Stimulated activated naive CD8-positive, alpha-beta T cell treated with anti-CD3 and anti-CD28 coated beads, Interleukin-15, amount 100 ng/mL, for 72 hours (primary cell): ENCODE results near the gene COL5A1.

Experiments
- ATAC-seq: fragments of 150-1000 bp; cut with Tn5 transposase; 2 replicates; pipeline ENCODE4 v1.10.0; 2021; ENCODE audit warnings: mild to moderate bottlenecking, moderate library complexity
- DNase-seq, 2 donors: peaks; one replicate each; pipeline ENCODE4 v3.0.0; 2021 to 2022
- H3K27ac Mint-ChIP-seq, 2 donors: one replicate each; pipeline ENCODE4 v1.8.0; 2022; ENCODE audit warnings: mild to moderate bottlenecking in 2 of 2, mixed read lengths in 2 of 2, moderate library complexity in 2 of 2
- H3K27me3 Mint-ChIP-seq: one replicate; pipeline ENCODE4 v1.8.0; 2022; ENCODE audit warnings: mixed read lengths
- H3K4me1 Mint-ChIP-seq: one replicate; pipeline ENCODE4 v1.8.0; 2022; ENCODE audit warnings: mild to moderate bottlenecking, mixed read lengths
- H3K4me3 Mint-ChIP-seq, 2 donors: one replicate each; pipeline ENCODE4 v1.8.0; 2022; ENCODE audit warnings: mild to moderate bottlenecking in 2 of 2, mixed read lengths in 2 of 2, moderate library complexity in 1 of 2
- H3K9me3 Mint-ChIP-seq, 2 donors: one replicate each; pipeline ENCODE4 v1.8.0; 2022; ENCODE audit warnings: mixed read lengths in 2 of 2

The COL5A1 gene

GRCh38 chr9:134629061-134629585 is 12.5 kb upstream of the COL5A1 start:
- no peaks in the 10 kb centered on the region for H3K9me3 Mint-ChIP-seq
- no peaks in the 10 kb centered on the region for H3K27me3 Mint-ChIP-seq
- no peak overlapping the region for H3K27ac Mint-ChIP-seq
- ATAC-seq (no peak), DNase-seq (no peak)
- no peaks in the 10 kb centered on the region for H3K4me1 Mint-ChIP-seq
- H3K4me3 Mint-ChIP-seq: no peak overlapping the region

- H3K4me3 Mint-ChIP-seq: no peak overlapping the region
- H3K4me1 Mint-ChIP-seq: no peaks in the 10 kb centered on the region
- H3K9me3 Mint-ChIP-seq: no peaks in the 10 kb centered on the region
- no peak overlapping the region for H3K27ac Mint-ChIP-seq
- ATAC-seq (no peak), DNase-seq (no peak)
- H3K27me3 Mint-ChIP-seq: no peaks in the 10 kb centered on the region
Observed at GRCh38 chr9:134629586-134630392, 11.8 kb upstream of the COL5A1 start.

GRCh38 chr9:134630393-134630790 is 11.2 kb upstream of the COL5A1 start:
- ATAC-seq (no peak), DNase-seq (no peak)
- H3K4me3 Mint-ChIP-seq: no peak overlapping the region
- H3K4me1 Mint-ChIP-seq: no peaks in the 10 kb centered on the region
- H3K27me3 Mint-ChIP-seq: no peaks in the 10 kb centered on the region
- no peaks in the 10 kb centered on the region for H3K9me3 Mint-ChIP-seq
- no peak overlapping the region for H3K27ac Mint-ChIP-seq

GRCh38 chr9:134630861-134631260 is 10.7 kb upstream of the COL5A1 start:
- Mint-ChIP-seq H3K4me1 (no peaks in the 10 kb centered on the region), H3K9me3 (no peaks in the 10 kb centered on the region), H3K27ac (no peak overlapping the region), H3K4me3 (no peak overlapping the region), H3K27me3 (no peaks in the 10 kb centered on the region)
- ATAC-seq: no peak
- DNase-seq: no peak

DNA sequence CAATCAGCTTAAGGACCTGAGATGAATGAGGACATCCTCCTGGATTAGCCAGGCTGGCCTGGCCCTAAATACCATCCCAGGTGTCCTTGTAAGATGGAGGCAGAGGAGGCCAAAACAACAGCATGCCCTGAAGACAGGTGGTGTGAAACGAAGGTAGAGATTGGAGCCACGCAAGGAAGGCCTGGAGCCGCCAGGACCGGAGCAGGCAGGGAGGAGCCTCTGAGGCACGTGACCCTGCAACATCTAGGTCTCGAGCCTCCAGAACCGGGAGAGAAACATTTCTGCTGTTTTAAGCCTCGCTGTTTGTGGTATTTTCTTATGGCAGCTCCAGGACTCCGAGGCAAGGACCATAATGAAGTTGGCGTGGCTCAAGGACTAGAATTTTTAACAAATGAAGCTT is 9.7 kb upstream of the COL5A1 start:
- Mint-ChIP-seq H3K27ac (no peak overlapping the region), H3K4me3 (no peak overlapping the region), H3K27me3 (no peaks in the 10 kb centered on the region), H3K4me1 (no peaks in the 10 kb centered on the region), H3K9me3 (no peaks in the 10 kb centered on the region)
- ATAC-seq (no peak), DNase-seq (no peak)

GRCh38 chr9:134632329-134632728 is 9.3 kb upstream of the COL5A1 start:
- no peak for DNase-seq

GRCh38 chr9:134633362-134634142 is 8.1 kb upstream of the COL5A1 start:
- ATAC-seq (no peak), DNase-seq (no peak)
- Mint-ChIP-seq H3K27ac (no peak overlapping the region), H3K27me3 (peaks cover 2% of the 10 kb centered on the region), H3K4me3 (no peak overlapping the region), H3K9me3 (no peaks in the 10 kb centered on the region), H3K4me1 (no peaks in the 10 kb centered on the region)

More at GRCh38 chr9:134632329-134632728, 9.3 kb upstream of the COL5A1 start:
- Mint-ChIP-seq H3K27me3 (no peaks in the 10 kb centered on the region), H3K4me1 (no peaks in the 10 kb centered on the region), H3K9me3 (no peaks in the 10 kb centered on the region), H3K4me3 (no peak overlapping the region), H3K27ac (no peak overlapping the region)
- ATAC-seq: no peak

DNA sequence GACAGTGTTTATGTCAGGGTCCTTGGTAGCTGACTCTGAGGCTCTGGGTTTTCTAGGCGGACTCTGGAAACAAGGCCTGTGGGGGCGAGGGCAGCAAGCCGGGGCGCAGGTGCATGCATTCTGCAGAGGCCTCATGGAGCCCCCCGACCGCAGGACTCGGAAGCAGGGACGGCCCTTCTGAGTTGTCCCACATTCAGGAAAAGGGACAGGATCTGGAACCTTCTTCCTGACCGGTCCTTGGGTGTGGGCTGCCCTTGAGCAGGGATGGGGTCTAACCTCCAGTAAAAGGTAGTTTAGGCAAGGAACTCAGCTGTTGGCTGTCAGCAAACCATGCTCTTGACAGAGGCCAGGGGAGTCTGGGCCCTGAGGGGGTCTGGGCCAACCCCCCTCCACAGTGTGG is 7.4 kb upstream of the COL5A1 start:
- no peaks in the 10 kb centered on the region for H3K9me3 Mint-ChIP-seq
- ATAC-seq: no peak
- no peak overlapping the region for H3K4me3 Mint-ChIP-seq
- DNase-seq: no peak
- H3K4me1 Mint-ChIP-seq: no peaks in the 10 kb centered on the region
- no peak overlapping the region for H3K27ac Mint-ChIP-seq
- peaks cover 8% of the 10 kb centered on the region for H3K27me3 Mint-ChIP-seq

GRCh38 chr9:134634667-134635230 is 6.9 kb upstream of the COL5A1 start:
- H3K4me3 Mint-ChIP-seq: no peak overlapping the region
- ATAC-seq: no peak

DNA sequence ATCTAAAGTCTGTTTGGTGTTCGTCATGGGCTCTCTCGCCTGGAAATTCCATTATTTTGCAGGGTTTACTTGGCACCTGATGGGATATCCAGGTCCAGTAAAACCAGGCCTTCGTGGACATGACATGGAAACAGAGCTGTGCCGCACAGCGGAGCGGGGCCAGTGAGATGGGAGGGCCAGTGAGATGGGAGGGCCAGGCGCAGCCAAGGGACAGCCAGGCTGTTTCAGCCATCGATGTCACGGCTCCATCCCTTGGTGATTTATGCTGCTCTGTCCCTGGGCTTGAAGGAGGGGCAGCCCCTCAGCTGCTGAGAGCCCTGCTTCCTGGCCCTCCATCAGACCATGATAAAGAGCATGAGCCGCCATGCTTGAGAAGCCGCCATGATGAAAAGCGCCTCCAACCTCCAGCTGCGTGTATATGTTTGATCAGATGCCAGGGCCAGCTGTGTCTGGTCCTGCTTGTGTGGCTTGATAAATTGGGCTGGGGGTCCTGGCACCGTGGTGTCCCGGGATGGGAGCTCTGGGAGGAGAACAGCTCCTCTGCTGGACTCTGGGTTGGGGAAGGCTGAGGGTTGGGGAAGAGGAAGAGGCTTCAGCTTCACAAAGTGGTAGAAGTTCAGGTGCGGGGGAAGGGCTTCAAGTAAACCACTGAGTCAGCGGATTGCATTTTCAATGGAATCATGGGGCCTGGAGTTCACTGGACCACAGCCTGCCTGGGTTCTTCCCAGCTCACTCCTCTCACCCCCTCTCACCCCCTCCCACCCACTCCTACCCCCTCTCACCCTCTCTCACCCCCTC is 6.1 kb upstream of the COL5A1 start:
- DNase-seq (no peak), ATAC-seq (no peak)
- Mint-ChIP-seq H3K27ac (no peak overlapping the region), H3K27me3 (peaks cover 19% of the 10 kb centered on the region), H3K4me1 (no peaks in the 10 kb centered on the region), H3K4me3 (no peak overlapping the region), H3K9me3 (no peaks in the 10 kb centered on the region)

More at GRCh38 chr9:134634667-134635230, 6.9 kb upstream of the COL5A1 start:
- H3K9me3 Mint-ChIP-seq: no peaks in the 10 kb centered on the region
- H3K4me1 Mint-ChIP-seq: no peaks in the 10 kb centered on the region
- peaks cover 11% of the 10 kb centered on the region for H3K27me3 Mint-ChIP-seq
- no peak overlapping the region for H3K27ac Mint-ChIP-seq
- DNase-seq: no peak

- H3K9me3 Mint-ChIP-seq: no peaks in the 10 kb centered on the region
- H3K4me1 Mint-ChIP-seq: no peaks in the 10 kb centered on the region
- ATAC-seq: no peak
- no peak overlapping the region for H3K27ac Mint-ChIP-seq
- DNase-seq: no peak
- peaks cover 25% of the 10 kb centered on the region for H3K27me3 Mint-ChIP-seq
- no peak overlapping the region for H3K4me3 Mint-ChIP-seq
Observed at GRCh38 chr9:134636149-134636507, 5.5 kb upstream of the COL5A1 start.

DNA sequence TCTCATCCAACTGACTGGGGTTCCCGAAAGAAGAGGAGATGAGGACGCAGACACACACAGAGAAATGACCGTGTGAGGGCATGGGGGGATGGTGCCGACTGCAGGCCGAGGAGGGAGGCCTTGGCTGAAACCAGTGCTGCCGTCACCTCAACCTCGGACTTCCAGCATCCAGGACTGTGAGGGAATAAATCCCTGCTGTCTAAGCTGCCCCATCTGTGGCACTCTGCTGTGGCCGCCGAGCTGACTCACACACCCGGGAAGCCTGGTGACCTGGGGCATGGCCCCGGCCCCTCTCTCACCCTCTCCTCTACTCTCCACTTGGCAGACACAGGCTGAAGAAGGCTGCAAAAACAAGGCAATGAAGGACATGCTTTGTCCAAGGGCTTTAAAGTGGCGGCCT is 4.4 kb upstream of the COL5A1 start:
- DNase-seq (no peak), ATAC-seq (no peak)
- Mint-ChIP-seq H3K27ac (no peak overlapping the region), H3K4me1 (no peaks in the 10 kb centered on the region), H3K9me3 (no peaks in the 10 kb centered on the region), H3K27me3 (peaks cover 27% of the 10 kb centered on the region), H3K4me3 (no peak overlapping the region)

DNA sequence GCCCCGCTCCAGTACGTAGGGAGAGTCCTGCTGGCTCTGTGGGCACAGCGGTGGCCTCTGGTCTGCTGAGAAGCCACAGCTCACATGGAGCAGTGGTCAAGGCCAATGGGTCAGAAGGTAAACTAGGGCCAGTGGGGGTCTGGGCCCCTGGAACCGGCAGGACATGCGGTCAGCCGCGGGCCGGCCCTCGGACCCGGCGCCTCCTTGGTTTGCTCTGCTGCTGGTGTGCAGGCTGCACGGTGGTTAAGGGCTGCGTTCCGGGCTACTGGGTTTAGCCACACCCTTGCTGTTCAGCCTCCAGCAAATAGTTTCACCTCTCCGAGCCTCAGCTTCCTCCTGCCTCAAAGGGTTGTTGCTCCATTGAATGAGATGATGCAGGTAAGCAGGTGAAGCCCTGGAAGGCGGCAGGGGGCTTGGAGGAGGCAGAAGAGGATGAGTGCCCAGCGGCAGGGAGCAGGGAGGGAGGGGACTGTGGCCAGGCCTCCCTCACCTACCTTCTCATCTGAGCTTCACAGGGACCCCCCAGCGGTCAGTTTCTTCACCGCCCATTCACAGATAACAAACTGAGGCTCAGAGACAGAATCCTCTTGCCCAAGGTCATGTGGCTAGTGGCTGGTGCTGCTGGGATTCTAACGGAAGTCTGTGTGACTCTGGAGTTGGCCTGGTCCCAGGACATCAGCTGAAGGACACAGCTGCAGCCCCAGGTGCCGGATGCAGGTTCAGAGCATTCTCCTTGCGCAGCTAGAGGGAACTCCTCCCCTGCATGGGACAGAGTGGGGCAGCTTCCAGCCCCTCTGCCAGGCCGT is 3.7 kb upstream of the COL5A1 start:
- no peak overlapping the region for H3K4me3 Mint-ChIP-seq
- H3K9me3 Mint-ChIP-seq: no peaks in the 10 kb centered on the region
- DNase-seq (no peak), ATAC-seq (no peak)
- H3K27ac Mint-ChIP-seq: no peak overlapping the region
- peaks cover 34% of the 10 kb centered on the region for H3K27me3 Mint-ChIP-seq
- H3K4me1 Mint-ChIP-seq: no peaks in the 10 kb centered on the region

- no peak overlapping the region for H3K4me3 Mint-ChIP-seq
- DNase-seq: no peak
- H3K4me1 Mint-ChIP-seq: no peaks in the 10 kb centered on the region
- no peak overlapping the region for H3K27ac Mint-ChIP-seq
- no peaks in the 10 kb centered on the region for H3K9me3 Mint-ChIP-seq
- ATAC-seq: no peak
- H3K27me3 Mint-ChIP-seq: peaks cover 41% of the 10 kb centered on the region
Observed at GRCh38 chr9:134638502-134639090, 3.0 kb upstream of the COL5A1 start.
